Parathyroid adenoma (tissue), 2 donors: ENCODE data around the gene TNPO3.
"Not testable (repeated sequence)": the region's sequence is repeated elsewhere in the genome, so short reads cannot be mapped to it uniquely, and the experiment has no call there.

Experiments
- H2AFZ ChIP-seq: fragments of 300-600 bp; sonication (generic); one replicate; pipeline ENCODE4 v1.7.0; 2017; ENCODE audit warnings: antibody characterized with exemption, mild to moderate bottlenecking
- H3K27ac ChIP-seq: fragments of 300-600 bp; sonication (generic); one replicate; pipeline ENCODE4 v1.7.0; 2017
- H3K27me3 ChIP-seq: fragments of 300-600 bp; sonication (generic); one replicate; pipeline ENCODE4 v1.7.0; 2017; ENCODE audit warnings: low read length; ENCODE audit not compliant: control insufficient read depth, insufficient read depth
- H3K36me3 ChIP-seq: fragments of 300-600 bp; sonication (generic); one replicate; pipeline ENCODE4 v1.7.0; 2017; ENCODE audit warnings: low read length; ENCODE audit not compliant: control insufficient read depth, insufficient read depth
- H3K4me1 ChIP-seq: fragments of 300-600 bp; sonication (generic); one replicate; pipeline ENCODE4 v1.7.0; 2017; ENCODE audit warnings: control low read depth
- H3K4me2 ChIP-seq: fragments of 300-600 bp; sonication (generic); one replicate; pipeline ENCODE4 v1.7.0; 2017; ENCODE audit warnings: low read length
- H3K4me3 ChIP-seq: fragments of 300-600 bp; sonication (generic); one replicate; pipeline ENCODE4 v1.7.0; 2017; ENCODE audit warnings: low read depth, low read length
- H3K79me2 ChIP-seq: fragments of 300-600 bp; sonication (generic); one replicate; pipeline ENCODE4 v1.7.0; 2017; ENCODE audit warnings: control low read depth
- H3K9ac ChIP-seq: fragments of 300-600 bp; sonication (generic); one replicate; pipeline ENCODE4 v1.7.0; 2017; ENCODE audit warnings: mild to moderate bottlenecking
- H3K9me3 ChIP-seq: fragments of 300-600 bp; sonication (generic); one replicate; pipeline ENCODE4 v1.7.0; 2017; ENCODE audit warnings: low read length; ENCODE audit not compliant: control insufficient read depth
- TF ChIP-seq, protein P1 (sequence below): fragments of 300-600 bp; sonication (generic); IDR thresholded peaks from one replicate; pipeline ENCODE4 v1.7.0; 2017; ENCODE audit warnings: antibody characterized with exemption, mild to moderate bottlenecking
- donor health status: primary hyperparathyroidism.

TNPO3 gene

GRCh38 chr7:129052441-129052840 is 2.5 kb downstream of the TNPO3 start:
- Histone ChIP-seq H3K9me3 (no peaks in the 10 kb centered on the region), H2AFZ (no peak overlapping the region), H3K27ac (no peak overlapping the region), H3K36me3 (no peaks in the 10 kb centered on the region), H3K4me2 (no peak overlapping the region), H3K4me1 (peaks cover 4% of the 10 kb centered on the region), H3K79me2 (peaks cover 50% of the 10 kb centered on the region), H3K27me3 (no peaks in the 10 kb centered on the region), H3K9ac (no peak overlapping the region), H3K4me3 (no peak overlapping the region)
- TF ChIP-seq, protein P1, sequence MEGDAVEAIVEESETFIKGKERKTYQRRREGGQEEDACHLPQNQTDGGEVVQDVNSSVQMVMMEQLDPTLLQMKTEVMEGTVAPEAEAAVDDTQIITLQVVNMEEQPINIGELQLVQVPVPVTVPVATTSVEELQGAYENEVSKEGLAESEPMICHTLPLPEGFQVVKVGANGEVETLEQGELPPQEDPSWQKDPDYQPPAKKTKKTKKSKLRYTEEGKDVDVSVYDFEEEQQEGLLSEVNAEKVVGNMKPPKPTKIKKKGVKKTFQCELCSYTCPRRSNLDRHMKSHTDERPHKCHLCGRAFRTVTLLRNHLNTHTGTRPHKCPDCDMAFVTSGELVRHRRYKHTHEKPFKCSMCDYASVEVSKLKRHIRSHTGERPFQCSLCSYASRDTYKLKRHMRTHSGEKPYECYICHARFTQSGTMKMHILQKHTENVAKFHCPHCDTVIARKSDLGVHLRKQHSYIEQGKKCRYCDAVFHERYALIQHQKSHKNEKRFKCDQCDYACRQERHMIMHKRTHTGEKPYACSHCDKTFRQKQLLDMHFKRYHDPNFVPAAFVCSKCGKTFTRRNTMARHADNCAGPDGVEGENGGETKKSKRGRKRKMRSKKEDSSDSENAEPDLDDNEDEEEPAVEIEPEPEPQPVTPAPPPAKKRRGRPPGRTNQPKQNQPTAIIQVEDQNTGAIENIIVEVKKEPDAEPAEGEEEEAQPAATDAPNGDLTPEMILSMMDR, result no peak

DNA sequence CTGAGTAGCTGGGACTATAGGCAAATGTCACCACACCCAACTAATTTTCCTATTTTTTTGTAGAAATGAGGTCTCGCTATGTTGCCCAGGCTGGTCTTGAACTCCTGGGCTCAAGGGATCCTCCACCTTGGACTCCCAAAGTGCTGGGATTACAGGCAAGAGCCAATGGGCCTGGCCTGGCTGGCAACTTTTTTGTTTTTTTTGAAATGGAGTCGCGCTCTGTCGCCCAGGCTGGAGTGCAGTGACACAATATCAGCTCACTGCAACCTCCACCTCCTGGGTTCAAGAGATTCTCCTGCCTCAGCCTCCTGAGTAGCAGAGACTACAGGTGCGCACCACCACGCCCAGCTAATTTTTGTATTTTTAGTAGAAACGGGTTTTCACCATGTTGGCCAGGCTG is 3.5 kb downstream of the TNPO3 start:
- not testable (repeated sequence) for H3K9me3 ChIP-seq, H3K27ac ChIP-seq, H3K27me3 ChIP-seq, H2AFZ ChIP-seq, H3K4me1 ChIP-seq, H3K4me3 ChIP-seq, H3K9ac ChIP-seq, H3K4me2 ChIP-seq, H3K36me3 ChIP-seq
- H3K79me2 ChIP-seq, result peaks cover 60% of the 10 kb centered on the region

DNA sequence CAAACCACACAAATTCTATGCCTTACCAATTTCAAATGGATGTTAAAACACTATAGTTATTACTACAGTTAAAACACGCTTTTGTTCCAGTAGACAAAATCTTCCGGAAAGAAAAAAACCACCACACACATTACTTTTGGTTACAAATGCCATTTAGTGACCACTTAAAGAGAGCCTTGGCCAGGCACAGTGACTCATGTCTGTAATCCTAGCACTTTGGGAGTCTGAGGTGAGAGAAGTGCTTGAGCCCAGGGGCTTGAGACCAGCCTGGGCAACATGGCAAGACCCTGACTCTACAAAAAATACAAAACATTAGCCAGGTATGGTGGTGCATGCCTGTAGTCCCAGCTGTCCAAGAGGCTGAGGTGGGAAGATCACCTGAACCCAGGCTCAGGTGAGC is 7.2 kb downstream of the TNPO3 start:
- Histone ChIP-seq H3K9me3 (no peaks in the 10 kb centered on the region), H3K4me2 (no peak overlapping the region), H2AFZ (no peak overlapping the region), H3K36me3 (no peaks in the 10 kb centered on the region), H3K27me3 (no peaks in the 10 kb centered on the region), H3K4me1 (peaks cover 4% of the 10 kb centered on the region), H3K27ac (no peak overlapping the region), H3K79me2 (peaks cover 80% of the 10 kb centered on the region), H3K4me3 (no peak overlapping the region), H3K9ac (no peak overlapping the region)
- TF ChIP-seq, protein P1, result no peak

GRCh38 chr7:129045682-129046081 is 9.2 kb downstream of the TNPO3 start:
- no peak overlapping the region for H3K9ac ChIP-seq
- H3K79me2 ChIP-seq, result peaks cover 76% of the 10 kb centered on the region
- H3K4me2 ChIP-seq, result no peak overlapping the region
- H3K9me3 ChIP-seq, result no peaks in the 10 kb centered on the region
- H3K36me3 ChIP-seq, result no peaks in the 10 kb centered on the region
- H2AFZ ChIP-seq, result no peak overlapping the region
- H3K27me3 ChIP-seq, result no peaks in the 10 kb centered on the region
- TF ChIP-seq, protein P1, result no peak
- H3K4me3 ChIP-seq, result no peak overlapping the region
- H3K27ac ChIP-seq, result no peak overlapping the region
- peaks cover 4% of the 10 kb centered on the region for H3K4me1 ChIP-seq

GRCh38 chr7:129043012-129043411 is 11.9 kb downstream of the TNPO3 start:
- Histone ChIP-seq H2AFZ (no peak overlapping the region), H3K9ac (no peak overlapping the region), H3K4me1 (peaks cover 4% of the 10 kb centered on the region), H3K27me3 (no peaks in the 10 kb centered on the region), H3K9me3 (no peaks in the 10 kb centered on the region), H3K4me3 (no peak overlapping the region), H3K4me2 (no peak overlapping the region), H3K36me3 (no peaks in the 10 kb centered on the region), H3K79me2 (peaks cover 68% of the 10 kb centered on the region), H3K27ac (no peak overlapping the region)
- TF ChIP-seq, protein P1, result no peak
